Panc1 (cell line): ENCODE results near the gene TNFAIP8L3. TPM values are rescaled to one million over a fixed set of nuclear protein-coding genes. Genes with fewer than 3 reads are reported as not detected.

Experiments
- ATAC-seq: fragments of 200-7000 bp; cut with Tn5 transposase; 2 replicates; pipeline ENCODE4 v1.9.1; 2020; ENCODE audit warnings: mild to moderate bottlenecking, moderate library complexity
- BruUV-seq: library from RNA; stranded (reverse); fragments of 400-500 nt; replicated peaks from 2 replicates; lab custom pipeline; 2021; lab: Mats Ljungman, UMichigan
- CTCF ChIA-PET: fragments of 300-600 bp; sonication (Branson Sonifier 250); formaldehyde crosslinking; loops from one replicate; lab custom pipeline; 2022; ENCODE audit warnings: antibody characterized with exemption; lab: Charles Lee
- POLR2A ChIA-PET: fragments of 300-600 bp; sonication (Branson Sonifier 250); formaldehyde crosslinking; loops from one replicate; lab custom pipeline; 2022; ENCODE audit warnings: antibody characterized with exemption; lab: Charles Lee
- DNase-seq: peaks from one replicate; pipeline ENCODE4 v3.0.0-alpha.2; 2010; ENCODE audit warnings: low read depth, low spot score
- H3K27ac ChIP-seq: 2 replicates; pipeline ENCODE4 v1.5.1; 2011; ENCODE audit warnings: mild to moderate bottlenecking, low read length, inconsistent platforms
- H3K27me3 ChIP-seq: fragments of 200-500 bp; sonication (Bioruptor generic); 2 replicates; pipeline ENCODE4 v1.6.0; 2014; ENCODE audit warnings: low read length, inconsistent platforms; ENCODE audit not compliant: control insufficient read depth, insufficient read depth
- H3K36me3 ChIP-seq: fragments of 200-500 bp; sonication (Bioruptor generic); 2 replicates; pipeline ENCODE4 v1.5.1; 2014; ENCODE audit warnings: inconsistent platforms, mild to moderate bottlenecking, low read length, moderate library complexity; ENCODE audit not compliant: control insufficient read depth, insufficient read depth
- H3K4me1 ChIP-seq: 2 replicates; pipeline ENCODE4 v1.5.1; 2011; ENCODE audit warnings: inconsistent platforms, mild to moderate bottlenecking, low read length, moderate library complexity; ENCODE audit not compliant: control insufficient read depth, insufficient read depth
- H3K4me3 ChIP-seq, 2 experiments: 2 replicates each; pipeline ENCODE4 v1.5.1; 2011 to 2012; ENCODE audit warnings: low read depth in 2 of 2, low read length in 2 of 2, mild to moderate bottlenecking in 2 of 2, inconsistent platforms in 1 of 2, moderate library complexity in 1 of 2
- H3K9me3 ChIP-seq: fragments of 200-500 bp; sonication (Bioruptor generic); 2 replicates; pipeline ENCODE4 v1.5.1; 2014; ENCODE audit warnings: low read depth, mild to moderate bottlenecking, inconsistent platforms, low read length, moderate library complexity; ENCODE audit not compliant: control insufficient read depth, insufficient read depth
- POLR2AphosphoS5 ChIP-seq: IDR thresholded peaks from 2 replicates; pipeline ENCODE4 v1.6.1; 2012; ENCODE audit warnings: mild to moderate bottlenecking, low read depth, low read length, moderate library complexity
- SIN3A ChIP-seq: IDR thresholded peaks from 2 replicates; pipeline ENCODE4 v1.6.1; 2012; ENCODE audit warnings: low read depth, mild to moderate bottlenecking, low read length, moderate library complexity, borderline replicate concordance; ENCODE audit not compliant: insufficient read depth
- TCF7L2 ChIP-seq: IDR thresholded peaks from 2 replicates; pipeline ENCODE4 v1.6.1; 2011; ENCODE audit warnings: mild to moderate bottlenecking, low read depth, low read length, inconsistent platforms
- in situ Hi-C: cut with HindIII; loops from 2 replicates; pipeline ENCODE4 v1.10.0; 2016; ENCODE audit warnings: low sequenced_read_pairs, low pct_unique_long_range_greater_than_20kb
- intact Hi-C: fragments of 100-400 bp; cut with micrococcal nuclease; formaldehyde crosslinking; loops from one replicate; pipeline ENCODE4 v1.10.0; 2022; ENCODE audit not compliant: unreplicated experiment
- total RNA-seq: library from RNA; stranded (reverse); gene quantifications from one replicate; pipeline ENCODE4 v1.2.1, GENCODE V29; 2021; ENCODE audit not compliant: unreplicated experiment
- TF ChIP-seq, protein P1 (sequence below): fragments of 450-650 bp; IDR thresholded peaks from 2 replicates; pipeline ENCODE4 v1.5.1; 2017; ENCODE audit warnings: mild to moderate bottlenecking
- TF ChIP-seq, protein P2 (sequence below), 2 experiments: IDR thresholded peaks; 2 replicates each; pipeline ENCODE4 v1.6.1; 2011 to 2012; ENCODE audit warnings: low read depth in 2 of 2, control low read depth in 1 of 2, low read length in 1 of 2, mild to moderate bottlenecking in 1 of 2, moderate library complexity in 1 of 2; ENCODE audit not compliant: insufficient read depth in 1 of 2

TNFAIP8L3 gene
- total RNA-seq, 1 experiment from 2014 or later, result 1.0 TPM

DNA sequence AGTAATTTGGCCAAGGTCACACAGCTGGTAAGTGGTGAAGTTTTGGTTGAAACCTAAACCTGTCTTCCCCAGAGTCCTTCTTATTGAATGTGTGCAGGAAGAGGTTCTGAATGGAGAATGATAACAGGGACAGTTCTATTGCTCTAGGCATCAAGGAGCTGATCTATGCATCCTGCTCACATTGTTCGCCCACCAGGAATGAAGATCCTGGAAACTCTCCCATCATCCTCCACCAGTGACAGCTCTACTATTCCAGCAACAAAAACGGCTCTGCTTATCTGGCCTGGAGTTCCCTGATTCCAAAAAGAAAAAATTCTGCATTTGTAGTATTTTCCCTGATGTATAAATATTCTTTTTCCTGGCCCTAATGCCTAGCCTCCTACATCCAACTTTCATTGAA is 16.4 kb upstream of the TNFAIP8L3 start:
- intact Hi-C loops, result no loop called here
- Histone ChIP-seq H3K27ac (no peak overlapping the region), H3K4me1 (no peaks in the 10 kb centered on the region), H3K27me3 (no peaks in the 10 kb centered on the region), H3K4me3 (no peak overlapping the region), H3K36me3 (no peaks in the 10 kb centered on the region), H3K9me3 (no peaks in the 10 kb centered on the region)
- ATAC-seq, result no peak
- TF ChIP-seq SIN3A, result no peak
- TF ChIP-seq POLR2AphosphoS5, result no peak
- no peak for TF ChIP-seq TCF7L2
- TF ChIP-seq, protein P1, sequence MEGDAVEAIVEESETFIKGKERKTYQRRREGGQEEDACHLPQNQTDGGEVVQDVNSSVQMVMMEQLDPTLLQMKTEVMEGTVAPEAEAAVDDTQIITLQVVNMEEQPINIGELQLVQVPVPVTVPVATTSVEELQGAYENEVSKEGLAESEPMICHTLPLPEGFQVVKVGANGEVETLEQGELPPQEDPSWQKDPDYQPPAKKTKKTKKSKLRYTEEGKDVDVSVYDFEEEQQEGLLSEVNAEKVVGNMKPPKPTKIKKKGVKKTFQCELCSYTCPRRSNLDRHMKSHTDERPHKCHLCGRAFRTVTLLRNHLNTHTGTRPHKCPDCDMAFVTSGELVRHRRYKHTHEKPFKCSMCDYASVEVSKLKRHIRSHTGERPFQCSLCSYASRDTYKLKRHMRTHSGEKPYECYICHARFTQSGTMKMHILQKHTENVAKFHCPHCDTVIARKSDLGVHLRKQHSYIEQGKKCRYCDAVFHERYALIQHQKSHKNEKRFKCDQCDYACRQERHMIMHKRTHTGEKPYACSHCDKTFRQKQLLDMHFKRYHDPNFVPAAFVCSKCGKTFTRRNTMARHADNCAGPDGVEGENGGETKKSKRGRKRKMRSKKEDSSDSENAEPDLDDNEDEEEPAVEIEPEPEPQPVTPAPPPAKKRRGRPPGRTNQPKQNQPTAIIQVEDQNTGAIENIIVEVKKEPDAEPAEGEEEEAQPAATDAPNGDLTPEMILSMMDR, result no peak
- TF ChIP-seq, protein P2, sequence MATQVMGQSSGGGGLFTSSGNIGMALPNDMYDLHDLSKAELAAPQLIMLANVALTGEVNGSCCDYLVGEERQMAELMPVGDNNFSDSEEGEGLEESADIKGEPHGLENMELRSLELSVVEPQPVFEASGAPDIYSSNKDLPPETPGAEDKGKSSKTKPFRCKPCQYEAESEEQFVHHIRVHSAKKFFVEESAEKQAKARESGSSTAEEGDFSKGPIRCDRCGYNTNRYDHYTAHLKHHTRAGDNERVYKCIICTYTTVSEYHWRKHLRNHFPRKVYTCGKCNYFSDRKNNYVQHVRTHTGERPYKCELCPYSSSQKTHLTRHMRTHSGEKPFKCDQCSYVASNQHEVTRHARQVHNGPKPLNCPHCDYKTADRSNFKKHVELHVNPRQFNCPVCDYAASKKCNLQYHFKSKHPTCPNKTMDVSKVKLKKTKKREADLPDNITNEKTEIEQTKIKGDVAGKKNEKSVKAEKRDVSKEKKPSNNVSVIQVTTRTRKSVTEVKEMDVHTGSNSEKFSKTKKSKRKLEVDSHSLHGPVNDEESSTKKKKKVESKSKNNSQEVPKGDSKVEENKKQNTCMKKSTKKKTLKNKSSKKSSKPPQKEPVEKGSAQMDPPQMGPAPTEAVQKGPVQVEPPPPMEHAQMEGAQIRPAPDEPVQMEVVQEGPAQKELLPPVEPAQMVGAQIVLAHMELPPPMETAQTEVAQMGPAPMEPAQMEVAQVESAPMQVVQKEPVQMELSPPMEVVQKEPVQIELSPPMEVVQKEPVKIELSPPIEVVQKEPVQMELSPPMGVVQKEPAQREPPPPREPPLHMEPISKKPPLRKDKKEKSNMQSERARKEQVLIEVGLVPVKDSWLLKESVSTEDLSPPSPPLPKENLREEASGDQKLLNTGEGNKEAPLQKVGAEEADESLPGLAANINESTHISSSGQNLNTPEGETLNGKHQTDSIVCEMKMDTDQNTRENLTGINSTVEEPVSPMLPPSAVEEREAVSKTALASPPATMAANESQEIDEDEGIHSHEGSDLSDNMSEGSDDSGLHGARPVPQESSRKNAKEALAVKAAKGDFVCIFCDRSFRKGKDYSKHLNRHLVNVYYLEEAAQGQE (IDR thresholded peaks at IDR 0.05; ENCODE audit: insufficient read depth in 1 of 2, low read depth in 2 of 2, low read length in 1 of 2), result no peak
- ChIA-PET CTCF (no interaction called here), POLR2A (no interaction called here)
- in situ Hi-C loops, result no loop called here
- BruUV-seq, result no TSS peak
- DNase-seq, result no peak

DNA sequence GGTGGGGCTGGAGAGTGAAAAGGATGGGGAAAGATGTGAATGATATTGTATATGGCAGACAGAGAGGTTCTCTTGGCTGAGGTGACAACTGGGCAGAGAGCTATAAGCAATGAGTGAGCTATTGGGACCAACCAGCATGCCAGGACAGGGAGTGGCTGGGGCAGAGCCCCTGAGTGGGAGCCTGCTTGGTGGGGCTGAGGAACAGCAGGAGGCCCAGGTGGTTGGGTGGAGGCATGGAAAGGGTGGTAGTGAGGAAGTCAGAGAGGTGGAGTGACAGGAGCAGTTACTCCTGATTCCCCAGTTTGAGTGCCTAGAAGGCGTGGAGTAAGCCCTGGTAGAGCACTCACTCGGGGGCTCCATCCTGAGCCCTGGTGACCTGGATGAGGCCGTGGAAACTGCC is 15.5 kb upstream of the TNFAIP8L3 start:
- intact Hi-C loops (no loop called here), in situ Hi-C loops (no loop called here)
- TF ChIP-seq, protein P1, result no peak
- no peak for TF ChIP-seq SIN3A
- TF ChIP-seq, protein P2 (IDR thresholded peaks at IDR 0.05; ENCODE audit: insufficient read depth in 1 of 2, low read depth in 2 of 2, low read length in 1 of 2), result no peak
- TF ChIP-seq POLR2AphosphoS5, result no peak
- no peak for TF ChIP-seq TCF7L2
- CTCF ChIA-PET, result no interaction called here
- POLR2A ChIA-PET, result no interaction called here
- no peak overlapping the region for H3K4me3 ChIP-seq
- H3K4me1 ChIP-seq, result no peaks in the 10 kb centered on the region
- no peak overlapping the region for H3K27ac ChIP-seq
- no peaks in the 10 kb centered on the region for H3K9me3 ChIP-seq
- ATAC-seq (no peak), DNase-seq (no peak)
- no TSS peak for BruUV-seq
- no peaks in the 10 kb centered on the region for H3K27me3 ChIP-seq
- H3K36me3 ChIP-seq, result no peaks in the 10 kb centered on the region
